ENCODE measurements around the gene ALKBH4. TPM values are rescaled to one million over a fixed set of nuclear protein-coding genes. Genes with fewer than 3 reads are reported as not detected.
A peak's percentile ranks its signal among the peaks of the same experiment; 100 is the strongest.

The ALKBH4 gene
- polyA plus RNA-seq, 1 donor from 2014 or later = 18.1 TPM

DNA sequence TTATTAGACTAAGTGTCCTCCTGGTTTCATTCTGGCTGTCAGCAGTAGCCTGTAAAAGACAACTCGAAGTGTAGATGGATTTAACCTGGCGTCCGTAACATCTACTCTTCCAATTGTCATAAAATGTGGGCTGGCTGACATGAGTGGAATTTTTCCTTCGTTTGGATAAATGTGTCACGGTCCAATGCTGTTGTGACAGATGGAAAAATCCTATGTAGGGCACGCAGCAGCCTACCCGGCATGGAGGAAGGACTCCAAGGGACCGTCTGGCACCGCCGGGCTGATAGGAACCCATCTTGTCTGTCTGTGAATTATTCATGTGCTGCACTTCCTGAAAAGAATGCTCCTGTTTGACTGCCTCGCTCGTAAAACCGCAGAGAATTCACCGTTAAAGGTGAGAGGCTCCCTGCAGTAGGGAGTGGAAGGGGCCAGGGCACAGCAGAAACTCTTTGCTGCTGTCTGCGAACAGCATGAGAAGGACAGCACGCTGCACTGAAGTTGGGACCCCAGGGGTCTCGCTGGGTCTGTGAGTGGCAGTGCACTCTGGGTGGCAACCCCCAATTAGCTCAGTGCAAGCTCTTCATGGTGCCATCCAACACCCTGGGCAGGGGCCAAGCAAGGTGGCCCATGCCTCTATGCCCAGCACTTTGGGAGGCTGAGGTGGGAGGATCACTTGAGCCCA, 32.9 kb downstream of the ALKBH4 start:
- H3K27ac Mint-ChIP-seq = peak overlapping the region; percentile 98 to 100 (median 99)
- peaks cover 12% of the 10 kb centered on the region for H3K36me3 Mint-ChIP-seq
- H3K9me3 Mint-ChIP-seq = no peaks in the 10 kb centered on the region
- H3K4me1 Mint-ChIP-seq = peaks cover 19 to 54% (median 53%) of the 10 kb centered on the region in 3 donors
- peak overlapping the region; percentile 72 to 97 (median 92) for H3K4me3 Mint-ChIP-seq
- H3K27me3 Mint-ChIP-seq = no peaks in the 10 kb centered on the region

DNA sequence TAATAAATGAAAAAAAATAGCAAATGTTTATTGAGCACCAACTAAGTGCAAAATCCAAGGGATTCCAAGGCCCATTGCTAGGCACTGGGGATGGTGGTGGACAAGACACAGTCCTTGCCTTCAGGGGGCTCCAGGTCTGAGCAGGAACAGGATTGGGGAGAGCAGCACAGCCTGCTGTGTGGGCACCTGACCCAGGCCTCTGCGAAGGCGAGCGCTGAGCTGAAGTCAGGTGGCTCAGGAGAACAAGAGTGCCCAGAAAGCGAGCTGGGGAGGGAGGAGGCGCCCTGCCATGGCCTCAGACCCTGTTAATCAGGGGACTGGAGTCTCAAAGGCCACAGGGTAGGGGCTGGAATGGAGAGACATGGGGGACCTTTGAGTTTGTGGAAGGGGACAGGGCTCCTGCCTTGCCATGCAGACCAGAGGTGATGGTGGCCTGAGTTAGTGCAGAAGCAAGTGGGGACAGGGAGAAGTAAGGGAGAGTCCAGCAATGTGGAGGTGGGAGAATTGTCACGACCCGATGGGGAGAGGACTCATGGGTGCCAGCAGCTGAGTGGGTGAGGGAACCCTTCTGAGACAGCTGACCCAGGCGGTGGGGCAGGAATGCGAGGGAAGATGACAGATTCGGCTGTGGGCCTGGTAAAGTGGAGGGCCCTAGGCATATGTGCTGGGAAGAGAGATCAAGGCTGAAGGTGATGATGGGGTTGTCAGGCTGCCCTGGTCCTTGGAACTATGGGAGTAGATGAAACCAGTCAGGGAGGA, 35.3 kb downstream of the ALKBH4 start:
- Mint-ChIP-seq H3K27ac (peak overlapping the region; percentile 86 to 94 (median 91)), H3K9me3 (no peaks in the 10 kb centered on the region), H3K4me1 (peaks cover 36 to 60% (median 59%) of the 10 kb centered on the region in 3 donors), H3K4me3 (peak overlapping the region in 3 of 4 donors; percentile 70 to 79 (median 77)), H3K27me3 (no peaks in the 10 kb centered on the region), H3K36me3 (peaks cover 3% of the 10 kb centered on the region)

DNA sequence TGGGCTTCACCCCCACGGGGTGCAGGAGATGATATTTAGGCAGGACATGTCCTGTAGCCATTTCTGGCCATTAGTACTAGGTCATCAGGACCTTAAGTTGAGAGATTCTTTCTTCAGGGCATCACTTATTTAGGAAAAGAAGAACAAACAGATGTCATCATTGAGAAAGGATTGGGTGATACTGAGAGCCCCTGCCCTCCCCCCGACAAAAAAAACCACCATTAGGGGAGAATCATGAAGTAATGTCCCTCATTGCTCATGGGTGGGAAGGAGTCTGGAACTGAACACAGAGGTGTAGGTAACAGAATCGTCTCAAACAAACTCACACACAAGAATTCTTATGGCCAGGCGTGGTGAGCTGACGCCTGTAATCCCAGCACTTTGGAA, 37.7 kb downstream of the ALKBH4 start:
- Mint-ChIP-seq H3K36me3 (peaks cover 2% of the 10 kb centered on the region), H3K9me3 (no peaks in the 10 kb centered on the region), H3K27me3 (no peaks in the 10 kb centered on the region), H3K4me3 (peak overlapping the region; percentile 67 to 95 (median 93)), H3K27ac (peak overlapping the region; percentile 100), H3K4me1 (peaks cover 36 to 67% (median 66%) of the 10 kb centered on the region in 3 donors)

DNA sequence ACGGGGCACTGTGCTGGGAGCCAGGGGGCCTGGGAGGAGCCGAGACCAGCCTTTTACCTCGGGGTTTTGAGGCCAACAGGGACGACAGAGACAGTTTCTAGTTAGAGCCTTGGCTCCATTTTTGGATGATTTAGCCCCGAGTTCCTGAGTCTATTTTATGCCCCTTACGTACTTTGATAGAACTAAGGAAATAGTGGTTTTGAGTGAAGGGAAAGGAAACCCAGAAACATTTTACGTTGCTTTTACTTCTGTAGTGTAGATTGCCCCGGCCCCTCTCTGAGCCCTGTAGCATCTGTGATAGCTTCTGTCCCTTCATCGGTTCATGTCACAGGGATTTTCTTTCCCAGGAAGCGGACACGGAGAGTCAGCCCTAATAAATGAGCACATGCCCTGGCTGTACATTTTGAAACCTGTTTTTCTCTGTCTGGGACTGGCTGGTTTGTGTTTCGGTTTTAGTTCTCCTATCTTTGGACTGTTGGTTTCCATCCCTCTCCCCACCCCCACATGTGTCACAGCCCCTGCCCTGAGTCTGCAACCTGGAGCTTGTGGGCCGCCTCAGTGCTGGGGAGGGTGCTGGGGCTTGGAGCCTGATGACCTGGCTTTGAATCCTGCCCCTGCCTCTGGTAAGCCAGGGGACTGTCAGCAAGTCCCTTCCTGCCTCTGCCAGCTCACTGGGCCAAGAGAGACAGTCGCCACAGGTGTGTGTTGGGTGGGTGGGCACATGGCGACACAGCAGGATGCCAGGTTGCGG, 38.2 kb downstream of the ALKBH4 start:
- H3K27ac Mint-ChIP-seq = peak overlapping the region; percentile 100
- H3K9me3 Mint-ChIP-seq = no peaks in the 10 kb centered on the region
- H3K36me3 Mint-ChIP-seq = peaks cover 2% of the 10 kb centered on the region
- H3K4me1 Mint-ChIP-seq = peaks cover 30 to 65% (median 64%) of the 10 kb centered on the region in 3 donors
- no peaks in the 10 kb centered on the region for H3K27me3 Mint-ChIP-seq
- peak overlapping the region; percentile 67 to 95 (median 93) for H3K4me3 Mint-ChIP-seq

DNA sequence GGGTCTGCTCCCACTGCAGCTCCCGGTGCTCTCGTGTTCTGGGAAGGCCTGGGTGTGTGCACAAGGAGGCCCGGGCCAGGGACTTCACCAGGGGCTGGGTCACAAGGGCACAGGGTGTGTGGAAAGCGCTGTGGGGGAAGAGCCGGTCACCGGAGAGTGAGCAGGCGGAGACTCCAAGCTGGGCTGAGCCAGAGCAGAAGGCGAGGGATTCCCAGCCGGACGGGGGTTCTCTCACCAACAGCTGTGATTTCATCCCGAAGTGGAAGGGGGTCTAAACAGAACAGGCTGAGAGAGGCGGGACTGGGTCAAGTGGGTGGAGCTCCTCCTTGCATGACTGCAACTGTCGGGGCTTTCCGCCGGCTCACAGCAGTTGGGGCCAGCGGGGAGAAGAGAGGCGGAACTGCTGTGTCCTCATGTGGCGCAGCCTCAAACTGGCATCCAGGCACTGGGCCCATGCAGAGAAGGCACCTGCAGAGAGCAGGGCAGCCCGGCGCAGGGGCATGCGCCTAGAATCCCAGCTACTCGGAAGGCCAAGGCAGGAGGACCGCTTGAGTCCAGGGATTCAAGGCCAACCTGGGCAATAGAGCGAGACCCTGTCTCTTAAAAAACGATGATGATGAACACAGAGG, 38.9 kb downstream of the ALKBH4 start:
- Mint-ChIP-seq H3K4me3 (peak overlapping the region; percentile 67 to 95 (median 93)), H3K27ac (peak overlapping the region; percentile 100), H3K36me3 (peaks cover 2% of the 10 kb centered on the region), H3K9me3 (no peaks in the 10 kb centered on the region), H3K27me3 (peaks cover 2% of the 10 kb centered on the region), H3K4me1 (peaks cover 34 to 63% (median 62%) of the 10 kb centered on the region in 3 donors)

DNA sequence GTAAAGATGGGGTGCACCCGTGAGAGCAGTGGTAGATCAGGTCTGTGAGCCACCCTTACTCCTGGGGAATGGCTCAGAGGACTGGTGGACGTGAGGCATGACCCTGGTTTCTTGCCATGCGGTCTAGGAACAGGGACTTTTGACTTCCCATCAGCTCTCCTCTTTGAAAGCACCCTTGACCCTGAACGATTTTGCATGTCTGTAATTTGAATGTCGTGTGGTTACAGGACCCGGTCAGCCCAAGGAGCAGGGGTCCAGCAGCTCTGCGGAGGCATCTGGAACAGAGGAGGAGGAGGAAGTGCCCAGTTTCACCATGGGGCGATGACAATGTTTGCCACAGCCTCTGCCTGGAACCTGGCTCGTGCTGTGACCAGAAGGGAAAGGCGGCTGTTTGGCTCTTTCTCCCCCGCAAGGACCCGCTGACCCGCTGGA, 39.9 kb downstream of the ALKBH4 start:
- no peaks in the 10 kb centered on the region for H3K9me3 Mint-ChIP-seq
- peaks cover 41 to 71% (median 65%) of the 10 kb centered on the region in 3 donors for H3K4me1 Mint-ChIP-seq
- peaks cover 3% of the 10 kb centered on the region for H3K27me3 Mint-ChIP-seq

DNA sequence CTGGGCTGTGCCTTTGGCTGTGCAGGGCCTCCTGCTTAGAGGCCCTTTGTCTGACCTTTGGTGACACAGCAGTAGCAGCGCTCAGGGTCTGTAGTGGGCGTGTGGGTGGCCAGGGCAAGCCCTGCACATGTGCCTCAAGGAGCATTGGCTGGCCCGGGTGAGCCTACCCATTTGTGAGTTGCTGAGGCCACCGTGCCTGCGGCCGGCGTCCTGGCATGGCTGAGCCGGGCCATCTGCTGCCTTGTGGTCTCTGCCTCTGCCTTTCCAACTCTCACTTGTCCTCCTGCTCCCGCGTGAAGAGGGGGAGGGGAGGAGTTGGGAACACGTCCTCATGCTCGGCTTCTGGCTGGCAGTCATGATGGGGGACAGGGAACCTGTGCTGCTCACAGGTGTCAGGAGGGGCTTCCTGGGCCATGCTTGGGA, 40.5 kb downstream of the ALKBH4 start:
- H3K4me3 Mint-ChIP-seq = peak overlapping the region; percentile 67 to 95 (median 93)
- H3K9me3 Mint-ChIP-seq = no peaks in the 10 kb centered on the region
- peak overlapping the region; percentile 100 for H3K27ac Mint-ChIP-seq
- H3K36me3 Mint-ChIP-seq = peaks cover 2% of the 10 kb centered on the region
- H3K4me1 Mint-ChIP-seq = peaks cover 37 to 69% (median 64%) of the 10 kb centered on the region in 3 donors
- H3K27me3 Mint-ChIP-seq = peaks cover 3% of the 10 kb centered on the region

More for the DNA sequence above, 39.9 kb downstream of the ALKBH4 start:
- Mint-ChIP-seq H3K4me3 (peak overlapping the region; percentile 67 to 95 (median 93)), H3K36me3 (peaks cover 2% of the 10 kb centered on the region), H3K27ac (peak overlapping the region; percentile 100)

DNA sequence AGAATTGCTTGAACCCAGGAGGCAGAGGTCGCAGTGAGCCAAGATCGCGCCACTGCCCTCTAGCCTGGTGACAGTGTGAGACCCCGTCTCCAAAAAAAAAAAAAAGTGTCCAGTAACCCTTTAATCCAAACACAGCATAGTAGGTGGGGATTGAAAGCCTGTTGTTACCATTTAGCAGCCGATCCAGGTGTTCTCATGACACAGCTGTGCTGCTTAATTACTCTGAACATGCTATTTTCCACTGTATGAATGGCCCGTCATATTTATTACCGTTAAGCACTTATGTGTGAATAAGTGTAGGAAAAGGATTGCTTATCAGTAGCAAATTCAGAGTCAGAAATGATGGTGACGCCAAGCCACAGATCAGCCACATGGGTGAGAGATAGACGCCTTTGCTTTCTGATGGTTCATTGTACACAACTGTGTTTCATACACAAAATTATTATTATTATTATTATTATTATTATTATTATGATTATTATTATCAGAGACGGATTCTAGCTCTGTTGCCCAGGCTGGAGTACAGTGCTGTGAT, 42.9 kb downstream of the ALKBH4 start:
- peaks cover 45 to 69% (median 67%) of the 10 kb centered on the region in 3 donors for H3K4me1 Mint-ChIP-seq
- H3K9me3 Mint-ChIP-seq = no peaks in the 10 kb centered on the region
- H3K36me3 Mint-ChIP-seq = peaks cover 9% of the 10 kb centered on the region
- H3K4me3 Mint-ChIP-seq = peak overlapping the region in 2 of 4 donors; percentile 33 to 37
- peaks cover 3% of the 10 kb centered on the region for H3K27me3 Mint-ChIP-seq
- peak overlapping the region; percentile 33 to 91 (median 89) for H3K27ac Mint-ChIP-seq

DNA sequence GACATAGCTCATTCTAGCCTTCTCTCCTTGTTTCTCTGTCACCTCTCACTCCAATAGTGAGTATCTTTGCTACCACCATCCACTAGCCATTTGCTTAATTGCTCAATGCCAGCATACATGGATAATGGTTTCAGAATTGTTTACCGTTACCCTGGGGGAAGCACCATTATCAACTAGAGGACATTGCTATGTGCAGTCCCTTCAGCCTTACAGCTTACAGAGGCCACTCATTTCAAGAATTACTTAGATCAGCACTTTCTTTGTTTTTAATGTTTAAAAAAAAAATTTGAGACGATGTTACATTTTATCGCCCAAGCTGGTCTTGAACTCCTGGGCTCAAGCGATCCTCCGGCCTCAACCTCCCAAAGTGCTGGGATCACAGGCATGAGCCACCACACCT, 46.1 kb downstream of the ALKBH4 start:
- peaks cover 33 to 66% (median 55%) of the 10 kb centered on the region in 3 donors for H3K4me1 Mint-ChIP-seq
- no peaks in the 10 kb centered on the region for H3K9me3 Mint-ChIP-seq
- H3K27me3 Mint-ChIP-seq = peaks cover 5% of the 10 kb centered on the region
- H3K4me3 Mint-ChIP-seq = peak overlapping the region in 3 of 4 donors; percentile 22 to 87 (median 63)
- peaks cover 13% of the 10 kb centered on the region for H3K36me3 Mint-ChIP-seq
- H3K27ac Mint-ChIP-seq = peak overlapping the region in 2 of 3 donors; percentile 25 to 88

DNA sequence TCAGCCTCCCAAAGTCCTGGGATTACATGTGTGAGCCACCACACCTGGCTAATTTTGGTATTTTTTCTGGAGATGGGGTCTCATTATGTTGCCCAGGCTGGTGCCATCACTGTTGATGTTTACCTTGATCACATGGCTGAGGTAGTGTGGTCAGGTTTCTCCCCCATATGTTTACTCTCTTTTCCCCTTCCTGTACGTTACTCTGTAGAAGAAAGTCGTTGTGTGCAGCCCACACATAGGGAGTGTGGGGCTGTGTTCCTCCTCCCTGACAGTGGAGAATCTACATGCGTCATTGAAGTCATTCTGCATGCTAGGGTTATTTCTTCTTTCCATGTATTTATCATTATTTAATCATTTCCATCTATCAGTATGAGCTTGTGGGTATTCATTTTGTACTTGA, 47.6 kb downstream of the ALKBH4 start:
- H3K4me3 Mint-ChIP-seq = peak overlapping the region in 3 of 4 donors; percentile 54 to 87 (median 72)
- peak overlapping the region; percentile 76 to 95 (median 94) for H3K27ac Mint-ChIP-seq
- H3K9me3 Mint-ChIP-seq = no peaks in the 10 kb centered on the region
- peaks cover 15% of the 10 kb centered on the region for H3K36me3 Mint-ChIP-seq
- H3K27me3 Mint-ChIP-seq = peaks cover 5% of the 10 kb centered on the region
- peaks cover 38 to 67% (median 53%) of the 10 kb centered on the region in 3 donors for H3K4me1 Mint-ChIP-seq

DNA sequence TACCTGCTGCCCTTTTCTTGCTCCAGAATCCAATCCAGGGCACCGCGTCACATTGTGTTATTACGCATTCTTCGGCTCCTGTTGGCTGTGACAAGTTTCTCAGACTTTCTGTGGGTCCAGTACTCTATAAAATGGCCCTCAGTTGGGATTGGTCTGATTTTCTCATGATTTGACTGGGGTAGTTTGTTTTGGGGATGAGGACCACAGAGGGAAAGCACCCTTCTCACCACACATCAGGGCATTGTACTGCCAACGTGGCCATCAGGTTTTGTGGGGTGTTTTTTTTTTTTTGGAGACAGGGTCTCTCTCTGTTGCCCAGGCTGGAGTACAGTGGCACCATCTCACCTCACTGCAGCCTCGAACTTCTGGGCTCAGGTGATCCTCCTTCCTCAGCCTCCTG, 48.3 kb downstream of the ALKBH4 start:
- H3K27ac Mint-ChIP-seq = peak overlapping the region; percentile 76 to 95 (median 94)

DNA sequence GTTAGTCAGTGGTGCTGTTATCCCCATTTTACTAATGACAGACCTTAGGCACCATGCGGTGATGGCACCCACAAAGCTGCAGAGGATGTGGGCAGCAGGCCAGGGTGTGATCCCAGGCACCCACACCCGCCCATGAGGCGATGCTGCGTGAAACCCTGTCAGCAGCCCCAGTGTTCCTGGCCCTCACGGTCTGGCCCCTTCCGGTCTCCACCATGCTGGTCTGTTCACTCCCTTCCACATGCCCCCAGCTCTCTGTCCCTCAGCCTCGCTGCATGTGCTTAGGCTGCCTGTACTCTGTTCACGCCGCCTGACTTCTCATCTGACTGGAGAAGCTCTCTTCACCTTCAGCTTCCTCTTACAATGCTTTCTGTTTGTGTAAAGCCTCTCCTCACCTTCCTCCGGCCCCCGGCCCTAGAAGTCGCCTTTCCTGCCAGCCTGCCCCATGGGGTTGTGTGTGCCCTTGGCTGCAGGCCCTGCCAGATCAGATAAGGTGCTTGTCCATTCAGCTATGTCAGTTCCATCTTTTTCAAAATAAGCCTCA, 48.9 kb downstream of the ALKBH4 start:
- Mint-ChIP-seq H3K27ac (peak overlapping the region; percentile 76 to 95 (median 94)), H3K4me3 (peak overlapping the region; percentile 56 to 94 (median 82)), H3K4me1 (peaks cover 33 to 58% (median 48%) of the 10 kb centered on the region in 3 donors), H3K27me3 (peaks cover 3% of the 10 kb centered on the region), H3K9me3 (no peaks in the 10 kb centered on the region), H3K36me3 (peaks cover 20% of the 10 kb centered on the region)

More for the DNA sequence above, 48.3 kb downstream of the ALKBH4 start:
- H3K4me3 Mint-ChIP-seq = peak overlapping the region; percentile 56 to 94 (median 82)
- H3K36me3 Mint-ChIP-seq = peaks cover 20% of the 10 kb centered on the region
- peaks cover 38 to 64% (median 52%) of the 10 kb centered on the region in 3 donors for H3K4me1 Mint-ChIP-seq
- H3K9me3 Mint-ChIP-seq = no peaks in the 10 kb centered on the region
- peaks cover 5% of the 10 kb centered on the region for H3K27me3 Mint-ChIP-seq

DNA sequence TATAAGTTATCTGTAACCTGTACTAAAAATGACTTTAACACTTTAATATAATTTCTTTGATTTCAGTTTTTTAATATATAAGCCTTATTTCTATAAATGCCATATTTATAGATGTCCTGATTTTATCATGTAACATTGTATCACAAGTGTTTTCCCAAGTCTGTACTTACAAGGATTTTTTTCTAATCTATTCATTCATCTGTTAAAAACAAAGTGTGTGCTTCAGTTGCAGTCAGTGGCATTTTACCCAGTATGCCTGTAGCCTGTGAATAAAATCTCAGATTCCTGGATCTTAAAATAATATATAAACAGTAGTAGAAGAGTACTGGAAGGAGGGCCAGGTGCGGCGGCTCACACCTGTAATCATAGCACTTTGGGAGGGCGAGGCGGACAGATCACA, 51.1 kb downstream of the ALKBH4 start:
- Mint-ChIP-seq H3K9me3 (no peaks in the 10 kb centered on the region), H3K36me3 (peaks cover 26% of the 10 kb centered on the region), H3K4me1 (peaks cover 32 to 51% (median 50%) of the 10 kb centered on the region in 3 donors), H3K27me3 (peaks cover 2% of the 10 kb centered on the region), H3K27ac (no peak overlapping the region), H3K4me3 (no peak overlapping the region)

DNA sequence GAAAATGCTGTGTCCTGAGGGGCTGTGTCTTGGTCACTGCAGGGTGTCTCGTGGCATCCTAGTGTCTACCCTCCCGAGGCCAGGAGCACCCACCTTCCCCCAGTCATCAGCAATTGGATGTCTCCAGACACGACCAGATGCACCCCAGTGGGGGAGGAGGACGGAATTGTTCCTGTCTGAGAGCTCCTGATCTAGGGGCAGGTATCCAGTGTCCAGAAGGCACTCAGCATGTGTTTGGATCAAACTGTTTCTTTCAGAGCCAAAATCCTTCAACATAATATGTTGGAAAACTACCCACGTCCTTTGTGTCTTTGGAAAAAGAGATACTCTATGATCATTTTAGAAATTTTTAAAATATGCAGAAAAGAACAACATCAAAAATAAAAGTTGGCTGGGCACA, 51.6 kb downstream of the ALKBH4 start:
- peaks cover 24% of the 10 kb centered on the region for H3K36me3 Mint-ChIP-seq
- H3K4me3 Mint-ChIP-seq = peak overlapping the region in 1 of 4 donors; percentile 1
- no peak overlapping the region for H3K27ac Mint-ChIP-seq
- H3K9me3 Mint-ChIP-seq = no peaks in the 10 kb centered on the region
- peaks cover 34 to 52% (median 51%) of the 10 kb centered on the region in 3 donors for H3K4me1 Mint-ChIP-seq
- peaks cover 2% of the 10 kb centered on the region for H3K27me3 Mint-ChIP-seq
